H1 (cell line): ENCODE data around the gene SCAP. TPM values are rescaled to one million over a fixed set of nuclear protein-coding genes. Genes with fewer than 3 reads are reported as not detected.

Source experiments
- KDM5A ChIP-seq: fragments of 200-600 bp; IDR thresholded peaks from 2 replicates; pipeline ENCODE4 v1.7.1; 2012; ENCODE audit warnings: mild to moderate bottlenecking, low read length, inconsistent platforms, mixed read lengths
- RFX5 ChIP-seq: IDR thresholded peaks from 2 replicates; pipeline ENCODE4 v1.6.1; 2011; ENCODE audit warnings: low read depth, low read length, improper control_type of control experiment, borderline replicate concordance
- SP4 ChIP-seq: IDR thresholded peaks from 2 replicates; pipeline ENCODE4 v1.6.1; 2012; ENCODE audit warnings: low read length, inconsistent platforms
- polyA plus RNA-seq, 7 experiments: library from polyadenylated mRNA; depleted of rRNA in 3 of 7; stranded (reverse) in 5 of 7; unstranded in 2 of 7; fragments of >200 nt in 5 of 7; fragments of 200-250 nt in 2 of 7; gene quantifications; 1 replicate in 5 of 7; 2 replicates in 1 of 7; 4 replicates in 1 of 7; pipeline versions ENCODE4 v1.2.1 to v1.2.3, GENCODE V29; 2011 to 2013; ENCODE audit warnings: missing spikeins in 2 of 7, mixed read lengths in 2 of 7
- total RNA-seq: library from RNA; stranded (reverse); fragmentation: NEBNext Ultra II Directional; extraction: Animal tissue kit (Norgen Biotek cat#: 25700); gene quantifications from 2 replicates; pipeline ENCODE4 v1.2.1, GENCODE V29; 2021
- TF ChIP-seq, protein P1 (sequence below): fragments of 300-600 bp; sonication (generic); IDR thresholded peaks from 2 replicates; pipeline ENCODE4 v1.7.1; 2012; ENCODE audit warnings: low read length, moderate library complexity, mild to moderate bottlenecking, inconsistent platforms; ENCODE audit not compliant: insufficient replicate concordance
- TF ChIP-seq, protein P2 (sequence below): IDR thresholded peaks from 2 replicates; pipeline ENCODE4 v1.6.1; 2011; ENCODE audit warnings: low read length, improper control_type of control experiment
- TF ChIP-seq, protein P3 (sequence below): IDR thresholded peaks from 2 replicates; pipeline ENCODE4 v1.6.1; 2012; ENCODE audit warnings: inconsistent platforms
- TF ChIP-seq, protein P4 (sequence below), 3 experiments: IDR thresholded peaks; 1 replicate in 2 of 3; 2 replicates in 1 of 3; pipeline versions ENCODE4 v1.5.1 to v1.6.1; 2011; ENCODE audit warnings: low read length in 3 of 3, mild to moderate bottlenecking in 3 of 3, inconsistent platforms in 2 of 3, low read depth in 1 of 3, moderate library complexity in 1 of 3; ENCODE audit not compliant: insufficient read depth in 1 of 3; ENCODE audit errors: control extremely low read depth in 1 of 3

The SCAP gene
- total and polyA plus RNA-seq, 2 of the 8 experiments (the other 6 are each of a cell fraction or from before 2014, with no cell fraction given): 74.0 to 114 TPM

DNA sequence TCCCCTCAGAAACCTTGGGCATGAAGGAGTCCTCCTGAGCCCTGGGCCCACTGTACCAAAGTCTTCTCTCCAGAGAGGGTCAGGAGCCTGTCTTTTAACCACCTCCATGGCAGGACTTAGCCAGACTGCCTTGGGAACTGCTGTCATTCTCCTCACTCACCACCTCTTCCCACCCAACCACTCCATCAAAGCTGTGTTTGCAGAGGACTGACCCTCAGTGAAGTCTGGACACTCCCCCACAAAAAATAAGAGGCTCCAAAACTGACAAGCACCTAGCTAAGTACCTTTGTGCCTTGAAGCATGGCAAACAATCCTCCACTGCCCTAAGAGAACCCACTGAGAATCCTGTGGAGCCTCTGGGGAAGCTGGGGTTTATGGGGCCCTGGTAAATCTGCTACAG lies 2.3 kb upstream of the SCAP start (continued):
- TF ChIP-seq, protein P1, sequence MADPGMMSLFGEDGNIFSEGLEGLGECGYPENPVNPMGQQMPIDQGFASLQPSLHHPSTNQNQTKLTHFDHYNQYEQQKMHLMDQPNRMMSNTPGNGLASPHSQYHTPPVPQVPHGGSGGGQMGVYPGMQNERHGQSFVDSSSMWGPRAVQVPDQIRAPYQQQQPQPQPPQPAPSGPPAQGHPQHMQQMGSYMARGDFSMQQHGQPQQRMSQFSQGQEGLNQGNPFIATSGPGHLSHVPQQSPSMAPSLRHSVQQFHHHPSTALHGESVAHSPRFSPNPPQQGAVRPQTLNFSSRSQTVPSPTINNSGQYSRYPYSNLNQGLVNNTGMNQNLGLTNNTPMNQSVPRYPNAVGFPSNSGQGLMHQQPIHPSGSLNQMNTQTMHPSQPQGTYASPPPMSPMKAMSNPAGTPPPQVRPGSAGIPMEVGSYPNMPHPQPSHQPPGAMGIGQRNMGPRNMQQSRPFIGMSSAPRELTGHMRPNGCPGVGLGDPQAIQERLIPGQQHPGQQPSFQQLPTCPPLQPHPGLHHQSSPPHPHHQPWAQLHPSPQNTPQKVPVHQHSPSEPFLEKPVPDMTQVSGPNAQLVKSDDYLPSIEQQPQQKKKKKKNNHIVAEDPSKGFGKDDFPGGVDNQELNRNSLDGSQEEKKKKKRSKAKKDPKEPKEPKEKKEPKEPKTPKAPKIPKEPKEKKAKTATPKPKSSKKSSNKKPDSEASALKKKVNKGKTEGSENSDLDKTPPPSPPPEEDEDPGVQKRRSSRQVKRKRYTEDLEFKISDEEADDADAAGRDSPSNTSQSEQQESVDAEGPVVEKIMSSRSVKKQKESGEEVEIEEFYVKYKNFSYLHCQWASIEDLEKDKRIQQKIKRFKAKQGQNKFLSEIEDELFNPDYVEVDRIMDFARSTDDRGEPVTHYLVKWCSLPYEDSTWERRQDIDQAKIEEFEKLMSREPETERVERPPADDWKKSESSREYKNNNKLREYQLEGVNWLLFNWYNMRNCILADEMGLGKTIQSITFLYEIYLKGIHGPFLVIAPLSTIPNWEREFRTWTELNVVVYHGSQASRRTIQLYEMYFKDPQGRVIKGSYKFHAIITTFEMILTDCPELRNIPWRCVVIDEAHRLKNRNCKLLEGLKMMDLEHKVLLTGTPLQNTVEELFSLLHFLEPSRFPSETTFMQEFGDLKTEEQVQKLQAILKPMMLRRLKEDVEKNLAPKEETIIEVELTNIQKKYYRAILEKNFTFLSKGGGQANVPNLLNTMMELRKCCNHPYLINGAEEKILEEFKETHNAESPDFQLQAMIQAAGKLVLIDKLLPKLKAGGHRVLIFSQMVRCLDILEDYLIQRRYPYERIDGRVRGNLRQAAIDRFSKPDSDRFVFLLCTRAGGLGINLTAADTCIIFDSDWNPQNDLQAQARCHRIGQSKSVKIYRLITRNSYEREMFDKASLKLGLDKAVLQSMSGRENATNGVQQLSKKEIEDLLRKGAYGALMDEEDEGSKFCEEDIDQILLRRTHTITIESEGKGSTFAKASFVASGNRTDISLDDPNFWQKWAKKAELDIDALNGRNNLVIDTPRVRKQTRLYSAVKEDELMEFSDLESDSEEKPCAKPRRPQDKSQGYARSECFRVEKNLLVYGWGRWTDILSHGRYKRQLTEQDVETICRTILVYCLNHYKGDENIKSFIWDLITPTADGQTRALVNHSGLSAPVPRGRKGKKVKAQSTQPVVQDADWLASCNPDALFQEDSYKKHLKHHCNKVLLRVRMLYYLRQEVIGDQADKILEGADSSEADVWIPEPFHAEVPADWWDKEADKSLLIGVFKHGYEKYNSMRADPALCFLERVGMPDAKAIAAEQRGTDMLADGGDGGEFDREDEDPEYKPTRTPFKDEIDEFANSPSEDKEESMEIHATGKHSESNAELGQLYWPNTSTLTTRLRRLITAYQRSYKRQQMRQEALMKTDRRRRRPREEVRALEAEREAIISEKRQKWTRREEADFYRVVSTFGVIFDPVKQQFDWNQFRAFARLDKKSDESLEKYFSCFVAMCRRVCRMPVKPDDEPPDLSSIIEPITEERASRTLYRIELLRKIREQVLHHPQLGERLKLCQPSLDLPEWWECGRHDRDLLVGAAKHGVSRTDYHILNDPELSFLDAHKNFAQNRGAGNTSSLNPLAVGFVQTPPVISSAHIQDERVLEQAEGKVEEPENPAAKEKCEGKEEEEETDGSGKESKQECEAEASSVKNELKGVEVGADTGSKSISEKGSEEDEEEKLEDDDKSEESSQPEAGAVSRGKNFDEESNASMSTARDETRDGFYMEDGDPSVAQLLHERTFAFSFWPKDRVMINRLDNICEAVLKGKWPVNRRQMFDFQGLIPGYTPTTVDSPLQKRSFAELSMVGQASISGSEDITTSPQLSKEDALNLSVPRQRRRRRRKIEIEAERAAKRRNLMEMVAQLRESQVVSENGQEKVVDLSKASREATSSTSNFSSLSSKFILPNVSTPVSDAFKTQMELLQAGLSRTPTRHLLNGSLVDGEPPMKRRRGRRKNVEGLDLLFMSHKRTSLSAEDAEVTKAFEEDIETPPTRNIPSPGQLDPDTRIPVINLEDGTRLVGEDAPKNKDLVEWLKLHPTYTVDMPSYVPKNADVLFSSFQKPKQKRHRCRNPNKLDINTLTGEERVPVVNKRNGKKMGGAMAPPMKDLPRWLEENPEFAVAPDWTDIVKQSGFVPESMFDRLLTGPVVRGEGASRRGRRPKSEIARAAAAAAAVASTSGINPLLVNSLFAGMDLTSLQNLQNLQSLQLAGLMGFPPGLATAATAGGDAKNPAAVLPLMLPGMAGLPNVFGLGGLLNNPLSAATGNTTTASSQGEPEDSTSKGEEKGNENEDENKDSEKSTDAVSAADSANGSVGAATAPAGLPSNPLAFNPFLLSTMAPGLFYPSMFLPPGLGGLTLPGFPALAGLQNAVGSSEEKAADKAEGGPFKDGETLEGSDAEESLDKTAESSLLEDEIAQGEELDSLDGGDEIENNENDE: no peak
- TF ChIP-seq, protein P2, sequence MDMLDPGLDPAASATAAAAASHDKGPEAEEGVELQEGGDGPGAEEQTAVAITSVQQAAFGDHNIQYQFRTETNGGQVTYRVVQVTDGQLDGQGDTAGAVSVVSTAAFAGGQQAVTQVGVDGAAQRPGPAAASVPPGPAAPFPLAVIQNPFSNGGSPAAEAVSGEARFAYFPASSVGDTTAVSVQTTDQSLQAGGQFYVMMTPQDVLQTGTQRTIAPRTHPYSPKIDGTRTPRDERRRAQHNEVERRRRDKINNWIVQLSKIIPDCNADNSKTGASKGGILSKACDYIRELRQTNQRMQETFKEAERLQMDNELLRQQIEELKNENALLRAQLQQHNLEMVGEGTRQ: no peak
- TF ChIP-seq SP4 (no peak), KDM5A (no peak), RFX5 (no peak)
- TF ChIP-seq, protein P3, sequence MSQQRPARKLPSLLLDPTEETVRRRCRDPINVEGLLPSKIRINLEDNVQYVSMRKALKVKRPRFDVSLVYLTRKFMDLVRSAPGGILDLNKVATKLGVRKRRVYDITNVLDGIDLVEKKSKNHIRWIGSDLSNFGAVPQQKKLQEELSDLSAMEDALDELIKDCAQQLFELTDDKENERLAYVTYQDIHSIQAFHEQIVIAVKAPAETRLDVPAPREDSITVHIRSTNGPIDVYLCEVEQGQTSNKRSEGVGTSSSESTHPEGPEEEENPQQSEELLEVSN: no peak
- TF ChIP-seq, protein P4, sequence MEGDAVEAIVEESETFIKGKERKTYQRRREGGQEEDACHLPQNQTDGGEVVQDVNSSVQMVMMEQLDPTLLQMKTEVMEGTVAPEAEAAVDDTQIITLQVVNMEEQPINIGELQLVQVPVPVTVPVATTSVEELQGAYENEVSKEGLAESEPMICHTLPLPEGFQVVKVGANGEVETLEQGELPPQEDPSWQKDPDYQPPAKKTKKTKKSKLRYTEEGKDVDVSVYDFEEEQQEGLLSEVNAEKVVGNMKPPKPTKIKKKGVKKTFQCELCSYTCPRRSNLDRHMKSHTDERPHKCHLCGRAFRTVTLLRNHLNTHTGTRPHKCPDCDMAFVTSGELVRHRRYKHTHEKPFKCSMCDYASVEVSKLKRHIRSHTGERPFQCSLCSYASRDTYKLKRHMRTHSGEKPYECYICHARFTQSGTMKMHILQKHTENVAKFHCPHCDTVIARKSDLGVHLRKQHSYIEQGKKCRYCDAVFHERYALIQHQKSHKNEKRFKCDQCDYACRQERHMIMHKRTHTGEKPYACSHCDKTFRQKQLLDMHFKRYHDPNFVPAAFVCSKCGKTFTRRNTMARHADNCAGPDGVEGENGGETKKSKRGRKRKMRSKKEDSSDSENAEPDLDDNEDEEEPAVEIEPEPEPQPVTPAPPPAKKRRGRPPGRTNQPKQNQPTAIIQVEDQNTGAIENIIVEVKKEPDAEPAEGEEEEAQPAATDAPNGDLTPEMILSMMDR (IDR thresholded peaks at IDR 0.05; ENCODE audit: control extremely low read depth in 1 of 3, insufficient read depth in 1 of 3, low read depth in 1 of 3, low read length in 3 of 3): no peak
